Left renal cortex interstitium (tissue), 4 donors: ENCODE measurements around the gene ARAP3. TPM values are rescaled to one million over a fixed set of nuclear protein-coding genes. Genes with fewer than 3 reads are reported as not detected.
"Not testable (repeated sequence)": the region's sequence is repeated elsewhere in the genome, so short reads cannot be mapped to it uniquely, and the experiment has no call there.

Experiments used
- DNase-seq, 4 donors: peaks; one replicate each; pipeline ENCODE4 v3.0.0-alpha.2; 2013; ENCODE audit warnings: low read depth in 4 of 4, low spot score in 2 of 4, missing footprints in 1 of 4
- polyA plus RNA-seq, 4 donors: library from polyadenylated mRNA; unstranded; fragments of 120-200 nt; gene quantifications; one replicate each; pipeline ENCODE4 v1.2.1, GENCODE V29; 2013; ENCODE audit not compliant: insufficient read length in 4 of 4

Gene ARAP3, protein sequence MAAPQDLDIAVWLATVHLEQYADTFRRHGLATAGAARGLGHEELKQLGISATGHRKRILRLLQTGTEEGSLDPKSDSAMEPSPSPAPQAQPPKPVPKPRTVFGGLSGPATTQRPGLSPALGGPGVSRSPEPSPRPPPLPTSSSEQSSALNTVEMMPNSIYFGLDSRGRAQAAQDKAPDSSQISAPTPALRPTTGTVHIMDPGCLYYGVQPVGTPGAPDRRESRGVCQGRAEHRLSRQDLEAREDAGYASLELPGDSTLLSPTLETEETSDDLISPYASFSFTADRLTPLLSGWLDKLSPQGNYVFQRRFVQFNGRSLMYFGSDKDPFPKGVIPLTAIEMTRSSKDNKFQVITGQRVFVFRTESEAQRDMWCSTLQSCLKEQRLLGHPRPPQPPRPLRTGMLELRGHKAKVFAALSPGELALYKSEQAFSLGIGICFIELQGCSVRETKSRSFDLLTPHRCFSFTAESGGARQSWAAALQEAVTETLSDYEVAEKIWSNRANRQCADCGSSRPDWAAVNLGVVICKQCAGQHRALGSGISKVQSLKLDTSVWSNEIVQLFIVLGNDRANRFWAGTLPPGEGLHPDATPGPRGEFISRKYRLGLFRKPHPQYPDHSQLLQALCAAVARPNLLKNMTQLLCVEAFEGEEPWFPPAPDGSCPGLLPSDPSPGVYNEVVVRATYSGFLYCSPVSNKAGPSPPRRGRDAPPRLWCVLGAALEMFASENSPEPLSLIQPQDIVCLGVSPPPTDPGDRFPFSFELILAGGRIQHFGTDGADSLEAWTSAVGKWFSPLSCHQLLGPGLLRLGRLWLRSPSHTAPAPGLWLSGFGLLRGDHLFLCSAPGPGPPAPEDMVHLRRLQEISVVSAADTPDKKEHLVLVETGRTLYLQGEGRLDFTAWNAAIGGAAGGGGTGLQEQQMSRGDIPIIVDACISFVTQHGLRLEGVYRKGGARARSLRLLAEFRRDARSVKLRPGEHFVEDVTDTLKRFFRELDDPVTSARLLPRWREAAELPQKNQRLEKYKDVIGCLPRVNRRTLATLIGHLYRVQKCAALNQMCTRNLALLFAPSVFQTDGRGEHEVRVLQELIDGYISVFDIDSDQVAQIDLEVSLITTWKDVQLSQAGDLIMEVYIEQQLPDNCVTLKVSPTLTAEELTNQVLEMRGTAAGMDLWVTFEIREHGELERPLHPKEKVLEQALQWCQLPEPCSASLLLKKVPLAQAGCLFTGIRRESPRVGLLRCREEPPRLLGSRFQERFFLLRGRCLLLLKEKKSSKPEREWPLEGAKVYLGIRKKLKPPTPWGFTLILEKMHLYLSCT (N-terminal part only)
- 10 to 100 TPM; 17.6 to 25.9 (median 21.6) TPM for polyA plus RNA-seq

- peak in 2 of 4 donors; percentile 37 to 38 for DNase-seq
Observed at GRCh38 chr5:141681695-141682641, at the start of gene ARAP3. TSS of gene ARAP3 (minus strand) at chr5:141682230. CDS start at chr5:141680486, 1,744 bp downstream.

GRCh38 chr5:141729387-141730006 is 47.5 kb upstream of the ARAP3 start:
- DNase-seq = no peak

DNA sequence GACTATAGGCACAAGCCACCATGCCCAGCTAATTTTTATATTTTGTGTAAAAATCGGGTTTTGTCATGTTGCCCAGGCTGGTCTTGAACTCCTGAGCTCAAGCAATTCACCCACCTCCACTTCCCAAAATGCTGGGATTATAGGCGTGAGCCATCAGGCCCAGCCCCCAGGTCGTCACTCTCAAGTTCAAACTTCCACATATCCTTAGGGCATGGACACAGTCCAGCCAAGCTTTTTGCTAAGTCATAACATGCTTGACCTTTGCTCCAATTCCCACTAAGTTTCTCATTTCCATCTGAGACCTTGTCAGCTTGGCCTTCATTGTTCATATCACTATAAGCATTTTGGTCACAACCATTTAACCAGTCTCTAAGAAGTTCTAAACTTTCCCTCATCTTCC is 43.9 kb upstream of the ARAP3 start:
- no peak for DNase-seq

DNA sequence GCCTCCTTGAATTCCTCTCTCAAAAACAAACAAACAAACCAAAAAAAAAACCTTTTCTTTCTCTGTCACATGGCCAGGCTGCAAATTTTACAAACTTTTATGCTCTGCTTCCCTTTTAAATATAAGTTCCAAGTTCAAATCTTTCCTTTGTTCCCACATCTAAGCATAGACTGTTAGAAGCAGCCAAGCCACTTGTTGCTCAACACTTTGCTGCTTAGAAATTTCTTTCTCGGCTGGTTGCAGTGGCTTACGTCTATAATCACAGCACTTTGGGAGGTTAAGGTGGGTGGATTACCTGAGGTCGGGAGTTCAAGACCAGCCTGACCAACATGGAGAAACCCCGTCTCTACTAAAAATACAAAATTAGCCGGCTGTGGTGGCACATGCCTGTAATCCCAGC is 43.1 kb upstream of the ARAP3 start:
- not testable (repeated sequence) for DNase-seq

- DNase-seq = no peak
Observed at GRCh38 chr5:141722266-141722665, 40.2 kb upstream of the ARAP3 start.

DNA sequence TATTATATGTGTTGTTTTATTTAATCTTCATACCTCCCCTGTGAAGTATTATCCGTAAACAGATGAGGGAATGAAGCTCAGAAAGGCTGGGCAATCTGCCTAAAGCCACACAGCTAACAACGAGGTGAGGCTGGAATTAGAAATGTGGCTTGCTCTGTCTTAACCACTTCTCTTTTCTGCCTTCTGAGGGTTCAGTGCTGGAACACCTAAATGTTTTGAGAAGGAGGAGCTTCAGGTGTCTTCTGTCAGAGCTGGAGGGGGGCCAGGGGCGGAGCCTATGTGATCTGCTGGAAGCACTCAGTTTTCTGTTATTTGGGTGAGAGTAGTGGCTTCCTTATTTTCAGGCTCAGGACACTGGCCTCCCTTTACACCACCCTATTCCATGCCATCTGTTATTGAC is 35.0 kb upstream of the ARAP3 start:
- no peak for DNase-seq

DNA sequence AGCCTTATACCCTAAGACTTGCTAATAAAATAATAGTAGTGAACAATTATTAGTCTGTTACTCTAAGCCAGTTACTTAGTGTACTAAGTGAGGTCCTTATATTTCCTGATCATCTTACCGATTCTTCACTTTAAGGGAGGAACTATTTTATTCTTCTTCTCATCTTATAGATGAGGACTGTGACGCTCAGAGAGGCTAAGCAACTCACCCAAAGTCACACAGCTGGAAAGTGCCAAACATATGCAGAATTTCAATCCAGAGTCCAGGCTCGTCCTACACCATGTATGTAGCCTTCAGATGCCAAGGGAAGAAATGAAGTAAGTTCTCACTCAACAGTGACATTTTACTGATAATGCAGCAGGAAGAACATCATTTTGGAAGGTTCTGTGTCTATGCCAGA is 34.4 kb upstream of the ARAP3 start:
- no peak for DNase-seq

DNA sequence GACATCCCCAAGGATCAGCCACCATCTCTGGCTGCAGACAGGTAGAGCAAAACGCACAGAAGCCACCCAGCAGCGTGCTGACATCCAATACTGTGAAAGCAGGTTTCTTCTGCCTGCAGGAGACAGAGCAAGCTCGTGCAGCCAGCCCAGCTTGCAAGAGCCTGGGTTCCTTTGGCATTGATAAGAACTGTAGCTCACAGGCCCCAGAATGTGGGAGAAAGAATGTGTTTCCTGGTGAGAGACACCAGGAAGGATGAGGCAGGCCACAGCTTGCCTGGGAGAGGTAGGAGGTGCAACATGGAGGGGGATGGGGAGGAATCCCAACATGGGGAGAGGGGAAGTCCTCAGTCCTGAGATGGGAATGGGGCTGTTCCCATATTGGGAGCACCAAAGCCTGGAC is 34.0 kb upstream of the ARAP3 start:
- no peak for DNase-seq

- DNase-seq = no peak
Observed at GRCh38 chr5:141715346-141715905, 33.4 kb upstream of the ARAP3 start.

- DNase-seq = no peak
Observed at GRCh38 chr5:141714542-141715310, 32.7 kb upstream of the ARAP3 start.

- no peak for DNase-seq
Observed at GRCh38 chr5:141713616-141714309, 31.7 kb upstream of the ARAP3 start.

DNA sequence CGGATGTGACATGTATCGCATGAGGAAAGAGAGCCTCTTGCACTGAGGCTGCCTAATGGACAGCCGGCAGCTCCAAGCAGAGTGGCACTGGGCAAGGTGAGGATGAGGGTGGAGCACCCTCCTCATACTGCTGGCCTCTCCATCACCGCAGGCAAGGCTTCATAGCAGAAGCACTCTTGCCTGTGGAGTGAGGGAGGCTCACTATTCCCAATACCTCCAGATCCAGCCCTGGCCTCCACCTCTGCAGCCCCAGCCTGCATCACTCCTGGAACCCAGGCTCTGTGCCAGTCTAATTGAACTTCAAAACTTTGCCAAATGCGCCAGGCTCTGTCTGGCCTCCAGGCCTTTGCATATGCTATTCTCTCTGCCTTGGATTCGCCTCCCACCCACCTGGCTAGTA is 29.7 kb upstream of the ARAP3 start:
- DNase-seq = no peak

DNA sequence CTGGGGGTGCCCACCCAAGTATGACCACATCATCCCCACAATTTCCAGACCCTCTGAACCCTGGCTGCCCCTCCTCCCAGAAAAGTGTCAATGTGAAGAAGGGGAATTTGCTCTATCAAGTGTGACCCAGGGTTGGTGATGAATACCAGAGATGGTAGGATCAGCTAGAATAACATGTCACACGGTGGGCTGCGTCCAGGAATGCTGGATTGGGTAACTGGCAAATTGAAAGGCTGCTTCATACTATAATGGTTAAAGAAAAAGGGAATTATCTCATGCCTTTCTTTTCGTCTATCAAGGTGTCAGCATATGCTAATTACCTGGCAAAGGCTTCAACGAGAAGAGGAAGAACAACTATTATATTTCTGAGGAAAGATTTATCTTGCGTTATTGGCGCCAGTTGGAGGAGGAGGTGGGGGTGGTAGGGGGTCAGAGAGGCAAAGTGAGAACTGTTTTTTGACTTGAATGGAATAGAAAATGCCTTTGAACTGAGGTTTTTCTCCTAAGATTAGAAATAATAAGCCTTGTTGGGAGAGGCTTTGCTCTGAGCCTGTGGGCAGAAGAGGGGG is 27.8 kb upstream of the ARAP3 start:
- DNase-seq = no peak

DNA sequence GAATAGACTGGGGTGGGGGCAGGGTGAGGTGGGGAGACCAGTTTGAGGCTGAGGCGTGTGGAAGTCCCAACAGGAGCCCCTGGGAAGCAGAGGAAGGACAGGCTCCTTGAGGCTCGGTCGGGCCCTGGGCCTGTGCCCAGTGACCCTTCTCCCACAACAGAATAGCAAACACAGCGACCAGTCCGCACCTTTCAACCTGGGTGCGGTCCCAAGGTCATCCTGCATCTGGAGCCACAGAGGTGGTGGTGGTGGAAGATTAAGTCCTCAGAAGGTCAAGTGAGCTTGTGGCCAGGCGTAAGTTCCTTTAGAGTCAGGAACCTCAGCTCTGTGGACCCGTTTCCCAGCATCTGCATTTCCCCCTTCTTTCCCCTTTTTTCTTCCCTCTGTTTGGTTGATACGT is 26.0 kb upstream of the ARAP3 start:
- no peak for DNase-seq

DNA sequence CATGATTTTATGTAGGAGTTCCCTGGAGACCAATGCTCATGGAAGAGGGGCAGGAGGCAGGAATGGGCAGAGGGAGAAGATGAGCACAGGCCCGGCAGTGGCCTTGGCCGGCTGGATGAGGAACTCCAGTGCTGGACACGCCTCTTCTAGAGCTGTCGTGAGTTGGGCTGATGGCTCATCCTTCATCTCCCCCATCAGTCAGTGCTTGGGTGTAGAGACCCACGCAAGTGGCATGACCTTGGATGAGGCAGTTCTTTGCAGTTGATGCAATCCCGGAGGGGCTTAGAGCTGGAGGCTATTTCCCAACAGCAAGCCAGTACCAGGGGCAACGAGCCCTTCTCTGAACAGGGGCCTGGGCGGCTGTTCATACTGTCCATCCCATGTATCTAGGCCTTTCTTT is 25.5 kb upstream of the ARAP3 start:
- DNase-seq = no peak

DNA sequence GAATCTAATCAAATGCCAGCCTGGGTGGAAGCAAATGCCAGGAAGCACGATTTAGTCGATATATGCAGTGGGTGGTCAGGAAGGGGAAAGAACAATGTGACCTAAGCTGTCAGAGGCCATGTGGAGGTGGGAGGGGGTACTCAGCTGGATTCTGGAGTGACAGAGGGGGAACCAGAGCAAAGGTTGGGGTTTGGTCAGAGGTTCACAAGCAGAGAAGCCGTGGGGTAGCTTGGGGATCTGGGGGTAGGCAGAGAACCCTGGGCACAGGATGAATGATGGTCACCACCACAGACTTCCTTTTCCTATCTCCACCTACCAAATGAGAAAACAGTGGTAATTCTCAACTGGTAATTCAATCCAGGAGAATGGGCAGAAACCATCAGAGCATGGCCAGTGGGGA is 24.1 kb upstream of the ARAP3 start:
- DNase-seq = no peak

GRCh38 chr5:141705469-141705868 is 23.4 kb upstream of the ARAP3 start:
- DNase-seq = no peak
